ENCODE data around the gene KRTAP1-4. TPM values are rescaled to one million over a fixed set of nuclear protein-coding genes. Genes with fewer than 3 reads are reported as not detected.
"Not testable (repeated sequence)": the region's sequence is repeated elsewhere in the genome, so short reads cannot be mapped to it uniquely, and the experiment has no call there.

The KRTAP1-4 gene
- total and polyA plus RNA-seq, 2 of the 4 experiments (the other 2 are of a cell fraction), result not detected

GRCh38 chr17:41055130-41055529 is 25.1 kb upstream of the KRTAP1-4 start, which contains the start of gene KRTAP2-2:
TSS of gene KRTAP2-2 (minus strand) at chr17:41055230. CDS start at chr17:41055211, 19 bp downstream.
- H4K91ac ChIP-seq (ENCODE audit: insufficient read depth, low read depth, low read length), result peak within 1 kb of the TSS; percentile 72
- WGBS, 2 experiments (ENCODE audit: extremely low coverage in 2 of 2, insufficient read length in 1 of 2), result no CpG with 5 or more reads among the region's 6 CpGs
- H2AFZ ChIP-seq (replicated peaks; ENCODE audit: low read length, poor library complexity); POLR2A ChIA-PET (ENCODE audit: unreplicated experiment); in situ Hi-C loops (cut with MboI; ENCODE audit: low sequenced_read_pairs); H3K4me2 ChIP-seq (ENCODE audit: low read depth, low read length); dilution Hi-C loops (cut with HindIII; ENCODE audit: low sequenced_read_pairs, unreplicated experiment); H3K27ac ChIP-seq (ENCODE audit: insufficient read depth, low read length); H3K9me1 ChIP-seq (ENCODE audit: insufficient read depth, low read length); H3K9ac ChIP-seq (ENCODE audit: low read depth, low read length); H3K36me3 ChIP-seq (ENCODE audit: control insufficient read depth, insufficient read depth, low read length); H3K9me3 ChIP-seq (ENCODE audit: control insufficient read depth, insufficient read depth, low read length); H2AK9ac ChIP-seq (replicated peaks; ENCODE audit: low read depth, low read length, poor library complexity); H3K4me3 ChIP-seq (ENCODE audit: insufficient read depth, low read depth, low read length); H3K4me1 ChIP-seq (ENCODE audit: control insufficient read depth, insufficient read depth, low read length); H3K23ac ChIP-seq (ENCODE audit: low read depth, low read length); ATAC-seq (ENCODE audit: low read depth); BruUV-seq (replicated peaks); H3K27me3 ChIP-seq (ENCODE audit: control insufficient read depth, insufficient read depth, low read length); DNase-seq; H3K79me1 ChIP-seq (ENCODE audit: low read depth in 1 of 2, low read length in 2 of 2); CTCF ChIA-PET; H4K20me1 ChIP-seq (ENCODE audit: insufficient read depth, low read length): not testable (repeated sequence)
- peak within 1 kb of the TSS; percentile 49 for H3K4ac ChIP-seq (ENCODE audit: low read depth, low read length)
- peak within 1 kb of the TSS; percentile 61 for H2BK5ac ChIP-seq (ENCODE audit: low read depth, low read length, poor library complexity, severe bottlenecking)
- H2BK15ac ChIP-seq (ENCODE audit: low read depth, low read length), result peak within 1 kb of the TSS; percentile 87; the same call in 1 of the 3 replicates
- peak within 1 kb of the TSS; percentile 60; the same call in 1 of the 2 replicates for H3K18ac ChIP-seq (ENCODE audit: low read depth, low read length)
- H2AK5ac ChIP-seq (ENCODE audit: low read depth, low read length), result peak within 1 kb of the TSS; percentile 74
- H4K5ac ChIP-seq (ENCODE audit: low read depth, low read length), result peak within 1 kb of the TSS; percentile 42; the same call in 1 of the 2 replicates
- intact Hi-C loops (cut with micrococcal nuclease), result loop anchor here (5.0 kb wide), 1 partner anchor 98 kb away; no protein-coding TSS in a partner anchor
- peak within 1 kb of the TSS; percentile 12 to 20; a peak in 2 of 4 replicates for H4K8ac ChIP-seq (ENCODE audit: low read depth in 2 of 2, low read length in 2 of 2)
- peak within 1 kb of the TSS; percentile 50; the same call in 1 of the 2 replicates for H3K56ac ChIP-seq (ENCODE audit: extremely low read depth, insufficient read depth, low read length)
- peak within 1 kb of the TSS; percentile 75 for H2BK20ac ChIP-seq (ENCODE audit: low read depth, low read length)
- 0 out of 2 replicates have a peak within 1 kb of the TSS, but pooled peaks have one; percentile 25 for H3K14ac ChIP-seq (replicated peaks; ENCODE audit: low read depth, low read length)
- peak within 1 kb of the TSS; percentile 45 for H2BK120ac ChIP-seq (ENCODE audit: low read depth, low read length)

GRCh38 chr17:41054556-41054955 is 24.6 kb upstream of the KRTAP1-4 start:
- intact Hi-C loops (cut with micrococcal nuclease); H3K27me3 ChIP-seq (ENCODE audit: control insufficient read depth, insufficient read depth, low read length); H3K23ac ChIP-seq (ENCODE audit: low read depth, low read length); H4K20me1 ChIP-seq (ENCODE audit: insufficient read depth, low read length); in situ Hi-C loops (cut with MboI; ENCODE audit: low sequenced_read_pairs); H3K56ac ChIP-seq (ENCODE audit: extremely low read depth, insufficient read depth, low read length); POLR2A ChIA-PET (ENCODE audit: unreplicated experiment); H3K27ac ChIP-seq (ENCODE audit: insufficient read depth, low read length); H3K9ac ChIP-seq (ENCODE audit: low read depth, low read length); dilution Hi-C loops (cut with HindIII; ENCODE audit: low sequenced_read_pairs, unreplicated experiment); H2BK5ac ChIP-seq (ENCODE audit: low read depth, low read length, poor library complexity, severe bottlenecking); H3K79me1 ChIP-seq (ENCODE audit: low read depth in 1 of 2, low read length in 2 of 2); H2AFZ ChIP-seq (replicated peaks; ENCODE audit: low read length, poor library complexity); CTCF ChIA-PET; H2BK20ac ChIP-seq (ENCODE audit: low read depth, low read length); H3K36me3 ChIP-seq (ENCODE audit: control insufficient read depth, insufficient read depth, low read length); H4K8ac ChIP-seq (ENCODE audit: low read depth in 2 of 2, low read length in 2 of 2); H3K9me1 ChIP-seq (ENCODE audit: insufficient read depth, low read length); DNase-seq; H4K5ac ChIP-seq (ENCODE audit: low read depth, low read length); H3K14ac ChIP-seq (replicated peaks; ENCODE audit: low read depth, low read length); H3K4me1 ChIP-seq (ENCODE audit: control insufficient read depth, insufficient read depth, low read length); H3K4me2 ChIP-seq (ENCODE audit: low read depth, low read length); H2AK9ac ChIP-seq (replicated peaks; ENCODE audit: low read depth, low read length, poor library complexity); H3K18ac ChIP-seq (ENCODE audit: low read depth, low read length); ATAC-seq (ENCODE audit: low read depth); H3K9me3 ChIP-seq (ENCODE audit: control insufficient read depth, insufficient read depth, low read length); BruUV-seq (replicated peaks); H3K4me3 ChIP-seq (ENCODE audit: insufficient read depth, low read depth, low read length): not testable (repeated sequence)
- Histone ChIP-seq H3K4ac (ENCODE audit: low read depth, low read length) (peak overlapping the region; percentile 49), H4K91ac (ENCODE audit: insufficient read depth, low read depth, low read length) (peak overlapping the region; percentile 72), H2BK120ac (ENCODE audit: low read depth, low read length) (peak overlapping the region; percentile 9), H2BK15ac (ENCODE audit: low read depth, low read length) (0 out of 3 replicates have a peak overlapping the region, but pooled peaks have one; percentile 33), H2AK5ac (ENCODE audit: low read depth, low read length) (peak overlapping the region; percentile 68; the same call in 1 of the 2 replicates)
- 60% methylated on average over 1 of the region's 9 CpGs; no CpG with 5 or more reads in 1 of the 2 experiments for WGBS, 2 experiments (ENCODE audit: extremely low coverage in 2 of 2, insufficient read length in 1 of 2)

Data from IMR-90 (cell line).